Thyroid gland (tissue), 4 donors: Measurements from ENCODE around the gene MET.

Experiments used
- CTCF ChIP-seq, 6 experiments: fragments of 200-600 bp in 3 of 6; fragments of 450-650 bp in 3 of 6; sonication (generic) in 3 of 6; IDR thresholded peaks; one replicate each; pipeline ENCODE4 v1.5.1; 2016 to 2019; ENCODE audit warnings: antibody characterized with exemption in 6 of 6, mild to moderate bottlenecking in 2 of 6, inconsistent platforms in 1 of 6, moderate library complexity in 1 of 6
- POLR2A ChIP-seq, 2 donors: fragments of 450-650 bp; IDR thresholded peaks; one replicate each; pipeline ENCODE4 v1.6.1; 2017; ENCODE audit warnings: antibody characterized with exemption in 2 of 2, mild to moderate bottlenecking in 2 of 2, moderate library complexity in 1 of 2

DNA sequence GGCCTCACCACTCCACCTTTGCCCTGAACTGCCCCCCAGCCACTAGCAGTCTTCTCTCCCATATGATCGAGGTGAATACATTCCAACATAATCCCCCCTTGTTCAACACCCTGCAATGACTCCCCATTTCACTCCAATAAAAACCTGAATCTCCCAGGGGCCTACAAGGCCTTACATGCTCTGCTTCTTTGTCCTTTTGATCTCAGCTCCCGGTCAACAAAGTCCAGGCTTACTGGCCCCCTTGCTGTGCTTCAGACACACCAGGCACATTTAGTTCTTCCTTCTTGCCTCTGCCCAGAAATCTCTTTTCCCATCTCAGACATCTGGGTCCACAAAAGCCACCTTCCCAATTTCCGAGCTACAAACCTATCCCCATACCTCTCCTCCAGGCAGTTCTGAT lies 14.0 kb downstream of the MET start:
- TF ChIP-seq CTCF (IDR thresholded peaks at IDR 0.05), result no peak
- TF ChIP-seq POLR2A (IDR thresholded peaks at IDR 0.05), result no peak
